ENCODE results near the gene ANAPC15. TPM values are rescaled to one million over a fixed set of nuclear protein-coding genes. Genes with fewer than 3 reads are reported as not detected.
"Not testable (repeated sequence)": the region's sequence is repeated elsewhere in the genome, so short reads cannot be mapped to it uniquely, and the experiment has no call there.

The ANAPC15 gene
- 46.1 TPM for total RNA-seq
- long read RNA-seq, transcript ANAPC15-208 (6 exons, 867 nt): minor isoform, 11 of 29 reads
- long read RNA-seq, transcript ANAPC15-201 (6 exons, 886 nt): major isoform, 13 of 29 reads
- long read RNA-seq, partial matches to known transcripts: 2 of 29 reads
- long read RNA-seq, other reads (novel, unspliced or antisense): 0 of 29 reads

DNA sequence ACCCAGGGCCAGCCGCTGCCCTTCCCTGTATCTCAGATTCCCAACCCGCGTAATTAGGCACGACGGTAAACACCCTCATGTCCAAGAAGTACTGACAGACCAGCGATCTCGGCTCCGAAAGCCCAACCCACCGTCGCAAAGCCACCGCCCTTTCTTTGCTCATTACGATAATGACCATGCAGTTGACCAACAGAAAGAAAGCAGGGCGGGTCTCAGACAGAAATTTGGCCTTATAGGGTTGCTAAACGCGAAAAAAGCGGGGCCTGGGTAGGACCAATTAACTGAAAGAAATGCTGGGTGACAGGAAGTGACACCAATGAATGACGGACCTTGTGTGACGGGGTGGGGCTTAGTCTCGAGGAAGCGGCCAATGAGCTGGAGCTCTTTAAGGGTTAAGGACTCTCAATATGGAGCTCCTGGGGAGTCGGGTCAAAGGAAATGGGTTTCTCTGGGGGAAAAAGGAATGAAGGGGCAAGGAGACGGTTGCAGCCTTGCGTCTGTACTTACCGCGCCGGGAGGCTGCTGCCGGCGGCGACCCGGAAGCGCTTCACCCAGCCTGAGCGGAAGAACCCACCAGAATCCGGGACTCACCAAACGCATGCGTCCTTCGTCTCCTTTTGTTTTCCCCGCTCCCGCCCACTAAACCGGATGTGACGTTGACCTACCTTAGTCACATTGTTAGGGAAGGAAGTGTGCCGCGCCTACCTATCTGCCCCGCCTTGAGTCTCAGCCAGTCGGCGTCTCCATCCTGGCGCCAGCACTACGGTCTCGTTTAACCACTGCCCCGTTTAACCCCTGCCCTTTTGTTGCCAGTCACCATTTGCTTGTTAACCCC lies at the start of gene ANAPC15:
Gene ANAPC15, minus strand, starts transcription at position 553 of the 835 bp plus-strand sequence. CDS start 1,419 bp downstream, outside the sequence.
- intact Hi-C loops (cut with DNase I): loop anchor here (1.0 to 10.0 kb wide), 4 partner anchors 9 to 322 kb away; partner anchors contain the start of genes CLPB, LAMTOR1, LRRC51 and NUMA1
- ATAC-seq (peak; percentile 94), DNase-seq (ENCODE audit: missing footprints) (peak; percentile 98)

GRCh38 chr11:72160319-72160718 lies 47.8 kb upstream of the ANAPC15 start:
- ATAC-seq (no peak), DNase-seq (ENCODE audit: missing footprints) (no peak)
- intact Hi-C loops (cut with DNase I): no loop called here

- DNase-seq (ENCODE audit: missing footprints): no peak
- ATAC-seq: no peak
- intact Hi-C loops (cut with DNase I): no loop called here
Measured at GRCh38 chr11:72157131-72157530, 44.6 kb upstream of the ANAPC15 start.

DNA sequence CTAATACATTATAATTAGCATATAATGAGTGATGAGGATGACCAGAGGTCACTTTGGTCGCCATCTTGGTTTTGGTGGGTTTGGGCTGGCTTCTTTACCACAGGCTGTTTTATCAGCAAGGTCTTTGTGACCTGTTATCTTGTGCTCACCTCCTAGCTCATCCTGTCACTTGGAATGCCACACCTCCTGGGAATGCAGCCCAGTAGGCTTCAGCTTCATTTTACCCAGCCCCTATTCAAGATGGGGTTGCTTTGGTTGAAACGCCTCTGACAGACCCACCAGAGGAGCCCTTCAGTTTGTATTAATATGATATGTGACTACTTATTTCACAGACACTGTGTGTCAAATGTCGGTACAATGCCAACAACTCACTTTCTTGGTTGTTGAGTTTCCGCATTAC lies 43.3 kb upstream of the ANAPC15 start:
- ATAC-seq (no peak), DNase-seq (ENCODE audit: missing footprints) (no peak)
- intact Hi-C loops (cut with DNase I): no loop called here

DNA sequence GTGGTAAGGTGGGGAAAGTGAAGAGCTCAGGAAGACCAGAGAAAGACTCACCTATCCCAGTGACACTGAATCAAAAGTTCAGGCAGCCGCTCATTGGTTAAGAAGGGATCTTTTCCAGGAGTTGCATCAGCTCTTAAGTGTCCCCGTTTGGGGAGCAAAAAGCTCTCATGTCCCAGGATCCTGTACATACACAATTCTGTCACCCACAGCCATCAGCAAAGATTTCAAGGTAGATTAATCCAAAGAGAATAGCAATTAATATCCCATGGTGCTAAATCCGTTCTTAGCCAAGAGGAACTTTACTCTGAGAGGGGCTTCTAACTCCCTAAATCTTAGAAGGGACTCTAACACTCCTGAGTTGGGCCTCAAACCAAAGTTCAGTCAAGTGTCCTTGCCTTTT lies 42.3 kb upstream of the ANAPC15 start:
- ATAC-seq (no peak), DNase-seq (ENCODE audit: missing footprints) (no peak)
- intact Hi-C loops (cut with DNase I): no loop called here

DNA sequence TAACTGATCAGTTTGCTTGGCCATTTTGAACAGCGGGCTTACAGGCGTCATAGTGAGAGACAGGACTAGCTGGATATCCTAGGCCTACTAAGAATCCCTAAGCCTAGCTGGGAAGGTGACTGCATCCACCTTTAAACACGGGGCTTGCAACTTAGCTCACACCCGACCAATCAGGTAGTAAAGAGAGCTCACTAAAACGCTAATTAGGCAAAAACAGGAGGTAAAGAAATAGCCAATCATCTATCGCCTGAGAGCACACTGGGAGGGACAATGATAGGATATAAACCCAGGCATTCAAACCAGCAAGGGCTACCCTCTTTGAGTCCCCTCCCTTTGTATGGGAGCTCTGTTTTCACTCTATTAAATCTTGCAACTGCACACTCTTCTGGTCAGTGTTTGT lies 41.4 kb upstream of the ANAPC15 start:
- DNase-seq (ENCODE audit: missing footprints); intact Hi-C loops (cut with DNase I); ATAC-seq: not testable (repeated sequence)

DNA sequence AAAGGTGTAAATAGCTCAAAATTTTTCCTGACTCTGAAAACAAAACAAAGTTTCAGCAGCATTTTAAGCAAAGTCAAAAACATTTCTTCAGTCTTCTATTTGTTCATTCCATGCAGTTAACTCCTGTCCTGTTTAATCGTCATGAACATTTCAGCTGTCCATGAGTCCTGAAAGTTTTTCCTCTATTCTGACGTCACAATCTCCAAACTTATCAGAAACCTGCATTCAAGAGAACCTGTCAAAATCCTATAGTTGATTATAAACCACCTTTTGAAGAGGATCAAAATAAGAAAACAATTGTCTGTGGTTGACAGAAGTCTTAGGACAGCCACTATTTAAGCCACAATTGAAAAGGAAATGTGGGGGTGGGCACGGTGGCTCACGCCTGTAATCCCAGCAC lies 38.4 kb upstream of the ANAPC15 start:
- ATAC-seq: no peak
- intact Hi-C loops (cut with DNase I): no loop called here

GRCh38 chr11:72146625-72147024 lies 34.1 kb upstream of the ANAPC15 start:
- intact Hi-C loops (cut with DNase I): no loop called here
- ATAC-seq (no peak), DNase-seq (ENCODE audit: missing footprints) (no peak)

More for the DNA sequence above, 38.4 kb upstream of the ANAPC15 start:
- DNase-seq (ENCODE audit: missing footprints): no peak

- intact Hi-C loops (cut with DNase I): loop anchor here (5.0 kb wide), 1 partner anchor 168 kb away; no protein-coding TSS in a partner anchor
- ATAC-seq: no peak
- DNase-seq (ENCODE audit: missing footprints): no peak
Measured at GRCh38 chr11:72144807-72145565, 32.5 kb upstream of the ANAPC15 start.

DNA sequence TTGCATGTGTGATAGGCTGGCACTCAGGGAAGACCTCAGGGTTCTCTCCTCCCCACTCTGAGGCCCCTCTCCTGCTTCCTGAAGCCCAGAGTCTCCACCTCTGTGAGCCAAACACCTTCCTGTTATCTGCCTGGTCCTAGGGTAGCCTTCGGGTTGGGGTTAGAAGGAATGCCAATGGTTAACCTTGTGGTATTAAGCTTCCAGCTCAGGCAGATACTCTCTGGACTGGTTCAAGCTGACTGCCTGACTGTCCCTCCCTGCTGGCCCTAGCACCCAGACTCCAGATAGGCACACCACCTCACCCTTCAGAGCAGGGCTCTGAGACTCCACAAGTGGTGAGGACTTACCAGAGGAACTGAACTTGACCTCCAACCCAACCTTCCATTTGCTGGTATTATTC lies 30.0 kb upstream of the ANAPC15 start:
- DNase-seq (ENCODE audit: missing footprints); ATAC-seq: not testable (repeated sequence)
- intact Hi-C loops (cut with DNase I): loop anchor here (5.0 kb wide), 1 partner anchor 165 kb away; no protein-coding TSS in a partner anchor

DNA sequence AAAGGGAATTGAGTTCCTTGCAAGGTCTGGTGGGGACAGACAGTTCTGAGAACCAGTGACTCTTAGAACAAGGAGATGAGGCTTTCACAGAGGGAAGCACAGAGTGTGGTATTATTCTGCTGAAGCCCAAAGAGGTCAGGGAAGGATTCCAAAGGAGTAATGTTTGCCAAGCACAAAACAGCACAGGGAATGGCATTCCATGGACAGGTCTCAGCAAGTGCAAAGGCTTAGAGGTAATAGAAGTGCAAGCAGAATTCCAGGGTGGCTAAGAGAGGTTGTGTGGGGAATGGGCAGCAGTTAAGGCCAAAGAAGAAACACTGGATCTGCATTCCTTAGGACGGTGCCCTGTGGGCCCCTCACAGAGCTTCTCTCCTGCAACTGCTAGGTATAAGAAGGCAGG lies 29.6 kb upstream of the ANAPC15 start:
- intact Hi-C loops (cut with DNase I): loop anchor here (5.0 kb wide), 1 partner anchor 165 kb away; no protein-coding TSS in a partner anchor

GRCh38 chr11:72141066-72141465 lies 28.6 kb upstream of the ANAPC15 start:
- intact Hi-C loops (cut with DNase I): loop anchor here (5.0 kb wide), 1 partner anchor 164 kb away; no protein-coding TSS in a partner anchor

More for the DNA sequence above, 29.6 kb upstream of the ANAPC15 start:
- not testable (repeated sequence) for DNase-seq (ENCODE audit: missing footprints)
- peak; percentile 23 for ATAC-seq

GRCh38 chr11:72140661-72141060 lies 28.2 kb upstream of the ANAPC15 start:
- DNase-seq (ENCODE audit: missing footprints) (no peak), ATAC-seq (no peak)
- intact Hi-C loops (cut with DNase I): loop anchor here (5.0 kb wide), 1 partner anchor 163 kb away; no protein-coding TSS in a partner anchor

More at GRCh38 chr11:72141066-72141465, 28.6 kb upstream of the ANAPC15 start:
- DNase-seq (ENCODE audit: missing footprints) (no peak), ATAC-seq (no peak)

DNA sequence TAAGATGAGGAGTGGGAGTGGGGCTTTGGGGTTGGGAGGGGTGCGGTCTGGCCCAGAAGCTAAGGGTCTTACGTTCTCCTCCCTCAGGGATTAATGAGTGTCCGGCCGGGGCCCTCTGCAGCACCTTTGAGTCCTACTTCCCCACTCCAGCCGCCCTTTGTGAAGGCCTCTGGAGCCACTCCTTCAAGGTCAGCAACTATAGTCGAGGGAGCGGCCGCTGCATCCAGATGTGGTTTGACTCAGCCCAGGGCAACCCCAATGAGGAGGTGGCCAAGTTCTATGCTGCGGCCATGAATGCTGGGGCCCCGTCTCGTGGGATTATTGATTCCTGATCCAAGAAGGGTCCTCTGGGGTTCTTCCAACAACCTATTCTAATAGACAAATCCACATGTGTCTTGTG lies 27.0 kb upstream of the ANAPC15 start:
- intact Hi-C loops (cut with DNase I): no loop called here

DNA sequence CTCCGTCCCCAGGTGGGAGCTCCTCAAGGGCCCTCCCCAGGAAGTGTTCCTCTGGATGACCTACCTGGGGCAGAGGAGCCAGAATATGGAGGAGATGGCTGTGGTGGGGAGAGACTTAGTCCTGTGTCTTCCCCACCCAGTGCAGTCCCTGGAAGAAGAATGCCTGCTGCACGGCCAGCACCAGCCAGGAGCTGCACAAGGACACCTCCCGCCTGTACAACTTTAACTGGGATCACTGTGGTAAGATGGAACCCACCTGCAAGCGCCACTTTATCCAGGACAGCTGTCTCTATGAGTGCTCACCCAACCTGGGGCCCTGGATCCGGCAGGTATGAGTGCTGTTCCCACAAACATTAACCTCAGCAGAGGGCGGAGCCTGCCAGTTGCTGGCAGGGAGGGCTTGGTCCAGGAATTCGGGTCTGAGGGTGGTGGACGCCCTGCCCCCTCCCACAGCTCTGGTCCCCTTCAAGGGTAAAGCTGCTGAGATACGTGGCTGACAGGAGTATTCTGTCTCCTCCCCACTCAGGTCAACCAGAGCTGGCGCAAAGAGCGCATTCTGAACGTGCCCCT lies 26.4 kb upstream of the ANAPC15 start:
- DNase-seq (ENCODE audit: missing footprints): no peak
- intact Hi-C loops (cut with DNase I): no loop called here
- no peak for ATAC-seq

More for the DNA sequence above, 27.0 kb upstream of the ANAPC15 start:
- DNase-seq (ENCODE audit: missing footprints): no peak
- ATAC-seq: no peak

DNA sequence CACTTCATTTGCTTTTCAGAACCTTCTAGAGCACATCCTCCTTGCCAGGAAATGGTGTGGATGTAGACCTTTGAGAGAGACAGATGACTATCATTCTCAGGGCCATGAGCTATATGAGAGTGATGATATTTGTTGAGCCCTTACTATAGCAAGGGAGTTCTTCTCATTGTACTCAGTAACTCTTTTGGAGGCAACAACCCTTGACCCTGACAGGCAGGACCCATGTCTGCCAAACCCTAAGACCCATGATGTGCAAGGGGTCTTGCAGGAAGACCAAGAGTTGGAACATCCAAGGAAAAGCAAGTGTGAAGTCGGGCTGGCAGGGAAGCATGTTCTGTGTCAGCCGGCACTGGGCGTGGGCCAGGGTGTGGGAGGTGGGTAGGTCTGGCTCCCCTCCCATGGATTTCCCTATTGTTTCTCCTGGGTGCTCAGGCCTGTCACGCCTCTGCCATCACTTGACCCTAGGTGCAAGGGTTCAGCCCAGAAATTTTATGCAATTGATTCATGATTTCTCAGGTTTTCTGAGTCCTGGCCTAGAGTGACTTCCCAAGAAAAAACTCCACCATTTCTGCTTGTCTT lies 24.3 kb upstream of the ANAPC15 start:
- DNase-seq (ENCODE audit: missing footprints): no peak
- intact Hi-C loops (cut with DNase I): no loop called here
- no peak for ATAC-seq

GRCh38 chr11:72135891-72136683 lies 23.6 kb upstream of the ANAPC15 start:
- DNase-seq (ENCODE audit: missing footprints): no peak
- intact Hi-C loops (cut with DNase I): no loop called here
- ATAC-seq: no peak

GRCh38 chr11:72135473-72135872 lies 23.0 kb upstream of the ANAPC15 start, which contains the start of gene FOLR3:
TSS of gene FOLR3 (plus strand) at chr11:72135725. CDS start at chr11:72135953, 228 bp downstream.
- intact Hi-C loops (cut with DNase I): not testable (repeated sequence)
- peak; percentile 26 for ATAC-seq
- peak; percentile 76 for DNase-seq (ENCODE audit: missing footprints)
